ENCODE data around the gene BCAP31.

- TF ChIP-seq RAD51 (IDR thresholded peaks at IDR 0.05; ENCODE audit: borderline replicate concordance) (no peak), HDAC6 (IDR thresholded peaks at IDR 0.05; ENCODE audit: low read depth, low read length) (no peak)
Observed at GRCh38 chrX:153689654-153690465, 34.3 kb downstream of the BCAP31 start.

Data from HepG2 (cell line).